GM12875 (cell line): ENCODE results near the gene ZBTB8OS.

Experiments used
- H3K4me3 ChIP-seq: one replicate; pipeline ENCODE4 v1.5.1; 2011; ENCODE audit warnings: low read depth, low read length, control low read depth
- TF ChIP-seq, protein P1 (sequence below): IDR thresholded peaks from 2 replicates; pipeline ENCODE4 v1.5.1; 2011; ENCODE audit warnings: low read depth, mild to moderate bottlenecking, control low read depth, inconsistent platforms, low read length, moderate library complexity, borderline replicate concordance; ENCODE audit not compliant: insufficient read depth

ZBTB8OS gene

DNA sequence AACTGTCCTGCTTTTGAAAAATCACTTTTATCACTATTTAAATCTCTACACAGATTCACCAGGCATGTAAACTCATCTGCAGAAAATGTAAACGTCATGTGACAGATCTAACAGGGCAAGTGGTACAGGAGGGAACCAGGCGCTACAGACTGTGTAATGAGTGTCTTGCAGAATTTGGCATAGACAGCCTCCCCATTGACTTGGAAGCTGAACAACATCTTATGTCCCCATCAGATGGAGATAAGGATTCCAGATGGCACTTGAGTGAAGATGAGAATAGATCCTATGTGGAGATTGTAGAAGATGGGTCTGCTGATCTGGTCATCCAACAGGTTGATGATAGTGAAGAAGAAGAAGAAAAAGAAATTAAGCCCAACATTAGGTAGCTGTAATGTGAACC is 50.3 kb downstream of the ZBTB8OS start:
- no peak overlapping the region for H3K4me3 ChIP-seq
- TF ChIP-seq, protein P1, sequence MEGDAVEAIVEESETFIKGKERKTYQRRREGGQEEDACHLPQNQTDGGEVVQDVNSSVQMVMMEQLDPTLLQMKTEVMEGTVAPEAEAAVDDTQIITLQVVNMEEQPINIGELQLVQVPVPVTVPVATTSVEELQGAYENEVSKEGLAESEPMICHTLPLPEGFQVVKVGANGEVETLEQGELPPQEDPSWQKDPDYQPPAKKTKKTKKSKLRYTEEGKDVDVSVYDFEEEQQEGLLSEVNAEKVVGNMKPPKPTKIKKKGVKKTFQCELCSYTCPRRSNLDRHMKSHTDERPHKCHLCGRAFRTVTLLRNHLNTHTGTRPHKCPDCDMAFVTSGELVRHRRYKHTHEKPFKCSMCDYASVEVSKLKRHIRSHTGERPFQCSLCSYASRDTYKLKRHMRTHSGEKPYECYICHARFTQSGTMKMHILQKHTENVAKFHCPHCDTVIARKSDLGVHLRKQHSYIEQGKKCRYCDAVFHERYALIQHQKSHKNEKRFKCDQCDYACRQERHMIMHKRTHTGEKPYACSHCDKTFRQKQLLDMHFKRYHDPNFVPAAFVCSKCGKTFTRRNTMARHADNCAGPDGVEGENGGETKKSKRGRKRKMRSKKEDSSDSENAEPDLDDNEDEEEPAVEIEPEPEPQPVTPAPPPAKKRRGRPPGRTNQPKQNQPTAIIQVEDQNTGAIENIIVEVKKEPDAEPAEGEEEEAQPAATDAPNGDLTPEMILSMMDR: no peak

DNA sequence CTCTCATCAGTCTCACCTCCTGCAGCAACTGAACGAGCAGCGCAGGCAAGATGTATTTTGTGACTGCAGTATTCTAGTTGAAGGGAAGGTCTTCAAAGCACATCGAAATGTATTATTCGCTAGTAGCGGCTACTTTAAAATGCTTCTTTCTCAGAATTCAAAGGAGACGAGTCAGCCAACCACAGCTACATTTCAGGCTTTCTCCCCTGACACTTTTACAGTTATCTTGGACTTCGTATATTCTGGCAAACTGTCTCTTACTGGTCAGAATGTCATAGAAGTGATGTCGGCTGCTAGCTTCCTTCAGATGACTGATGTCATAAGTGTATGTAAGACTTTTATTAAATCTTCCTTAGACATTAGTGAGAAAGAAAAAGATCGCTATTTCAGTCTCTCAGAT is 57.4 kb downstream of the ZBTB8OS start:
- TF ChIP-seq, protein P1: no peak
- H3K4me3 ChIP-seq: no peak overlapping the region

DNA sequence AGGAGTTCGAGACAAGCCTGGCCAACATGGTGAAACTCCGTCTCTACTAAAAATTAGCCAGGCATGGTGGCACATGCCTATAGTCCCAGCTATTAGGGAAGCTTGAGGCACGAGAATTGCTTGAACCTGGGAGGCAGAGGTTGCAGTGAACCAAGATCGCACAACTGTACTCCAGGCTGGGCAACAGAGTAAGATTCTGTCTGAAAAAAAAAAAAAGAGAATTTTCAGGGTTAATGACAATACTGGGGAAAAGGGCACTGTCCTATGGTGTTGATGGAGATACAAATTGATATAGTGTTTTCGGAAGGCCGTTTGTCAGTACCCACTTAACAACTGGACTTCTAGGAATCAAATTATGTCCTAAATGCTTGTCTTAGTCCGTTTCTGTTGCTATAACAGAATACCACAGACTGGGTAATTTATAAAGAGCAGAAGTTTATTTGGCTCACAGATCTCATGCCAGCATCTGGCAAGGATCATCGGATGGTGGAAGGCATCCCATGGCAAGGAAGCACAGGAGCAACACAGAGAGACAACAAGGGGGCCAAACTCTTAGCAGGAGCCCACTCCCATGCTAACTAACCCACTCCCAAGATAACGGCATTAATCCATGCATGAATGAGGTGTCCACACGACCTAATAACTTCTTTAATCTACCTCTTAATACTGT is 69.9 kb downstream of the ZBTB8OS start:
- no peak overlapping the region for H3K4me3 ChIP-seq
- TF ChIP-seq, protein P1: no peak
